ENCODE measurements around the gene RNU1-2.
"Not testable (repeated sequence)": the region's sequence is repeated elsewhere in the genome, so short reads cannot be mapped to it uniquely, and the experiment has no call there.

The RNU1-2 gene

DNA sequence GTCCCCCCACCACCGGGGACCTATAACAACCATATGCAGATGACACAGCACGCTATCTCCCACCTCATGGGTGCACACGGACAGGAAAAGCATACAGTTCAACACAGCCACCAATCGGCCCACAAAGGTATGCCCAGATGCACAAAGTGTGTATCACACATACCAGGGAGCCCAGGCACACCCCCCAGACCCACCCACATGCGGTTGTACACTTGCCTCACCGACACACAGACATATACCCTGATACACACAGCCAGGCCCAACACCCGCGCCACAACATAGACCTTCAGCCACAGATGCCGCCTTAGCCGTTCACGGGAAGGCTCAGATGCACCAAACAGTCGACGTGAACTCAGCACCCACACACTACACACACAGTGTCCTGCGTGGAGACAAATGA, 31.5 kb downstream of the RNU1-2 start:
- no peak for DNase-seq (ENCODE audit: low spot score)

GRCh38 chr1:16927711-16928485, 32.1 kb downstream of the RNU1-2 start:
- no peak for DNase-seq (ENCODE audit: low spot score)

DNA sequence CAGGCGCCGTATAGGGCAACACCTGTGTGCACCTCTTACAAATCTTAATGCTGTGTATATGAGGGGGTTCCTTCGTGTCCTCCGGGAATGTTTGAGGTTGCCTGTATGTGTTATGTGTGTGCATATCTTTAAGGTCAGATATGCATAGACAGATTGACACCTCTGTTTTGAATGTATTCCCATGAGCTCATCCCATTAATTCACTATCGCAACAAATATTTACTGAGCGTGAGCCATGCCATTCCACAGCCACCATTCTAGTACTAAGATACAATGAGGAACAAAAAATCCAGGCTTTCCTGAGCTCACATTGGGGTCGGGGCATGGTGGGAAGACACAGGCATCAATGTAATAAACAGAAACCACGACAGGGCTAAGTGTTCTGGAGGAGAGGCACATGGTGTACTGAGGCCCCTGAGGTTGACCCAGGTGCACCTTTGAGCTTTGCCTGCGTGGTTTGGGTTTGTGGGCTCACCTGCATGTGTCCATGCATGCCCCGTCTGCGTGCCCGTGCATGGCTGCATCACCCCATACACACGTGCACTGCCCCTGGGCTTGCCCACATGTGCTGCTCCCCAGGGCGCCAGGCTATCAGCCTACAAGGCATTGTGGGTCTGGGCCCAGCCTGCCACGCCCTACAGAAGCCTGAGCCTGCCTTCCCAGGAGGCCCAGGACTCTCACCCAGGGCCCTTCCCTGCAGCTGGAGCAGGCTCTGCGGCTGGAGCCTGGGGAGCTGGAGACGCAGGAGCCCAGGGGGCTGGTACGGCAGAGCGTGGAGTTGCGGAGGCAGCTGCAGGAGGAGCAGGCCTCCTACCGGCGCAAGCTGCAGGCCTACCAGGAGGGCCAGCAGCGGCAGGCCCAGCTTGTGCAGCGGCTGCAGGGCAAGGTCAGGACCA, 33.6 kb downstream of the RNU1-2 start:
- DNase-seq (ENCODE audit: low spot score), result not testable (repeated sequence)

- not testable (repeated sequence) for DNase-seq (ENCODE audit: low spot score)
Observed at GRCh38 chr1:16931206-16931934, 35.6 kb downstream of the RNU1-2 start.

GRCh38 chr1:16933945-16934344, 38.2 kb downstream of the RNU1-2 start:
- not testable (repeated sequence) for DNase-seq (ENCODE audit: low spot score)

GRCh38 chr1:16936580-16936979, 40.8 kb downstream of the RNU1-2 start:
- not testable (repeated sequence) for DNase-seq (ENCODE audit: low spot score)

DNA sequence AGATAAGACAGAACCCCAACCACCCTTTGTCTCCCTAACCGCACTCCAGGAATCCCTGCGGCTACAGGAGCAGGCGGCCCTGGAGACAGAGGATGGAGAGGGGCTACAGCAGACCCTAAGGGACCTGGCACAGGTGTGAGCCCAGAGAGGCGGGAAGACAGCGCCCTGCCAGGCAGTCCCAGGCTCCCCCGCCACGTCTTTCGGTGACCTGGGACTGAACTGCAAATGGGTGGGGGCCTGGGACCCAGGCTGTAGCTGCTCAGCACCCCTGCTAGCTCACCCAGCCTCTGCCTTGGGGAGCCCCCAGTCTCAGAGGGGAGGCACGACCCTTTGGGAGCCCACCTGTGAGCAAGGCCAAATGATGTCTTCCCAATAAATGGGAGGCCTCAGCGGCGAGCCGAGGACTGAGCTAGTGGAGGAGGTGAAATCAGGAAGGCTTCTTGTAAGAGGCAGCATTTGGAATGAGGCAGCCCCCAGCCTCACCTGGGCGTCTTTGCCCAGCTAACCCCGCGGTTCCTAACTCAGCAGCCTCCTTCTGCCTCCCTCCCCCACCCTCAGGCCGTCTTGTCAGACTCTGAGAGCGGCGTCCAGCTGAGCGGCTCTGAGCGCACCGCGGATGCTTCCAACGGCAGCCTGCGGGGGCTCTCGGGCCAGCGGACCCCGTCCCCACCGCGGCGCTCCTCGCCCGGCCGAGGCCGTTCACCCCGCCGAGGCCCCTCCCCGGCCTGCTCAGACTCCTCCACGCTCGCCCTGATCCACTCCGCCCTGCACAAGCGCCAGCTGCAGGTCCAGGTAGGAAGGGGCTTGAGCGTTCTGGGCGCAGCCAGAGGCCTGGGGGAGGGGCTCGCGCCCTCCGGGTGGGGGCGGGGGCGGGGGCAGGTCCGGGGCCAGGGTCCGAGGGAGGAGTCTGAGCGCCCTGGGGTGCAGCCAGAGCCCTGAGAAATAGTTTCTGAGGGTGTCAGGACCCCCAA, 42.9 kb downstream of the RNU1-2 start:
- DNase-seq (ENCODE audit: low spot score), result no peak

DNA sequence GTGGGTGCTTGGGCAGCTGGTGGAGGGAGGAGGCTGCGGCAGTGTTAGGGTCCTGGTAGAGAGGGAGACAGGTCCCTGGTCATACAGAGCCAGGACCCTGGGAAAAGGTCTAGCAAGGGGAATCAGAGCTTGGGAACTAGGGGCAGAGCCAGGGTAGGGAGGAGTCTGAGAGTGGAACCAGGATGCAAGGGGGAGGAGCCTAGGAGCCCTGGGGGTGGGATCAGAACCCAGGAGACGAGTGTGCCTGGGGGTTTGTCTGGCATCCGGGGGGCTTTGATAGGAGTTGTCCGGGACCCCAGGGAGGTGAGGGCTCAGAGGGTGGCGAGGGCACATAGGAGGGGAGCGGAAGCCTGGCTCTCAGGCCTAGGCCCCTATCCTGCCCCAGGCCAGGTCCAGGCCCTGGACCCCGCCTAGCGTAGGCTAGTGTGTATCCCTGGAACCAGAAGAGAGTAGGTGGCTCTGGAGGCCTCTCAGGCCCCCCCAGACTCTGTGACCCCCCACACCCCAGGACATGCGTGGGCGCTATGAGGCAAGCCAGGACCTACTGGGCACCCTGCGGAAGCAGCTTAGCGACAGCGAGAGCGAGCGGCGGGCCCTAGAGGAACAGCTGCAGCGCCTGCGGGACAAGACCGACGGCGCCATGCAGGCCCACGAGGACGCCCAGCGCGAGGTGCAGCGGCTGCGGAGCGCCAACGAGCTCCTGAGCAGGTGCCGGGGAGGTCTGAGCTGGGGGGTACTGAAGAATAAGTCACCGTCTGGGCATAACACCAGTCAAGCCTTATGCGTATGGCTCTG, 43.8 kb downstream of the RNU1-2 start:
- not testable (repeated sequence) for DNase-seq (ENCODE audit: low spot score)

GRCh38 chr1:16944038-16944437, 48.3 kb downstream of the RNU1-2 start:
- no peak for DNase-seq (ENCODE audit: low spot score)

GRCh38 chr1:16945512-16945911, 49.7 kb downstream of the RNU1-2 start:
- DNase-seq (ENCODE audit: low spot score), result not testable (repeated sequence)
